ENCODE data around the gene SS18L1.

GRCh38 chr20:62114894-62115293 lies 28.7 kb upstream of the SS18L1 start:
- TF ChIP-seq, protein P1, sequence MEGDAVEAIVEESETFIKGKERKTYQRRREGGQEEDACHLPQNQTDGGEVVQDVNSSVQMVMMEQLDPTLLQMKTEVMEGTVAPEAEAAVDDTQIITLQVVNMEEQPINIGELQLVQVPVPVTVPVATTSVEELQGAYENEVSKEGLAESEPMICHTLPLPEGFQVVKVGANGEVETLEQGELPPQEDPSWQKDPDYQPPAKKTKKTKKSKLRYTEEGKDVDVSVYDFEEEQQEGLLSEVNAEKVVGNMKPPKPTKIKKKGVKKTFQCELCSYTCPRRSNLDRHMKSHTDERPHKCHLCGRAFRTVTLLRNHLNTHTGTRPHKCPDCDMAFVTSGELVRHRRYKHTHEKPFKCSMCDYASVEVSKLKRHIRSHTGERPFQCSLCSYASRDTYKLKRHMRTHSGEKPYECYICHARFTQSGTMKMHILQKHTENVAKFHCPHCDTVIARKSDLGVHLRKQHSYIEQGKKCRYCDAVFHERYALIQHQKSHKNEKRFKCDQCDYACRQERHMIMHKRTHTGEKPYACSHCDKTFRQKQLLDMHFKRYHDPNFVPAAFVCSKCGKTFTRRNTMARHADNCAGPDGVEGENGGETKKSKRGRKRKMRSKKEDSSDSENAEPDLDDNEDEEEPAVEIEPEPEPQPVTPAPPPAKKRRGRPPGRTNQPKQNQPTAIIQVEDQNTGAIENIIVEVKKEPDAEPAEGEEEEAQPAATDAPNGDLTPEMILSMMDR (IDR thresholded peaks at IDR 0.05) = no peak
- TF ChIP-seq POLR2A (IDR thresholded peaks at IDR 0.05) = no peak

Data from testis (tissue), 2 donors.